Fibroblast of skin of scalp (primary cell): ENCODE data around the gene DGLUCY.
A peak's percentile ranks its signal among the peaks of the same experiment; 100 is the strongest.
"Not testable (repeated sequence)": the region's sequence is repeated elsewhere in the genome, so short reads cannot be mapped to it uniquely, and the experiment has no call there.

Experiments
- DNase-seq: peaks from one replicate; pipeline ENCODE4 v3.0.0-alpha.2; 2013

DGLUCY gene

GRCh38 chr14:91169951-91170350 lies 56.1 kb downstream of the DGLUCY start:
- no peak for DNase-seq

GRCh38 chr14:91170504-91171121 lies 56.7 kb downstream of the DGLUCY start:
- no peak for DNase-seq

DNA sequence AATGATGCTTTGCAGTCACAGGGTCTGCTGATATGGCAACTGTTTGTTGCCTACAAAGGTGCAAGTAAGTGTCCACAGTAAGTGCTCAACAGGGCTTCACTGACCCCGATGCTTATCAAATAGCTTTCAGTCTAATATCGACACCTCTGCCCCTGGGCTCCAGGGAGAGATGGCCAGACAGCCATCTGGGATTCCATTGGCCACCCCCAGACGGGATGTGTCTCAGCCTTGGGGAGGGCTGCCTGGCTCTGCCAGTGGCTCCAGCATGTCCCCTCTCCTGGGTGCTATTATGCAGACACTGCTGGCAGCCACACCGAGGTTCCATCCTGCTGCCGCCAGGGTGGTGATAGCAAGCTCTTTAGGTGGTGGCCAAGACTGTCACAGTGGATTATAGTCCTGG lies 57.4 kb downstream of the DGLUCY start:
- DNase-seq: no peak

GRCh38 chr14:91173221-91173670 lies 59.4 kb downstream of the DGLUCY start:
- peak; percentile 76 for DNase-seq

DNA sequence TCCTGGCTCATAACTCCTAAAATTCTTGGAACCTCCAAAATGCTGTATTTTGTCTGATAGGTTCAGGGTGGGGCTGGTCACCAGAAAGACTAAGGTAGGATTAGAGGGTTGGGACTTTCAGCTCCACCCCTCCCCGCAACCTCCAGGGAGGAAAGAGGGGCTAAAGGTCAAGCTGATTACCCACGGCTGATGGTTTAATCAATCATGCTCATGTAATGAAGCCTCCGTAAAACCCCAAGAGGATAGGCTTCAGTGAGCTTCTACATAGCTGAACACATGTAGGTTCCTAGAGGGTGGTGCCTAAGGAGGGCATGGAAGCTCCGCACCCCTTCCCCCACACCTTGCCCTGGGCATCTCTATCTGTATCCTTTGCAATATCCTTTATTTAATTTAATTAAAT lies 60.0 kb downstream of the DGLUCY start:
- DNase-seq: no peak

DNA sequence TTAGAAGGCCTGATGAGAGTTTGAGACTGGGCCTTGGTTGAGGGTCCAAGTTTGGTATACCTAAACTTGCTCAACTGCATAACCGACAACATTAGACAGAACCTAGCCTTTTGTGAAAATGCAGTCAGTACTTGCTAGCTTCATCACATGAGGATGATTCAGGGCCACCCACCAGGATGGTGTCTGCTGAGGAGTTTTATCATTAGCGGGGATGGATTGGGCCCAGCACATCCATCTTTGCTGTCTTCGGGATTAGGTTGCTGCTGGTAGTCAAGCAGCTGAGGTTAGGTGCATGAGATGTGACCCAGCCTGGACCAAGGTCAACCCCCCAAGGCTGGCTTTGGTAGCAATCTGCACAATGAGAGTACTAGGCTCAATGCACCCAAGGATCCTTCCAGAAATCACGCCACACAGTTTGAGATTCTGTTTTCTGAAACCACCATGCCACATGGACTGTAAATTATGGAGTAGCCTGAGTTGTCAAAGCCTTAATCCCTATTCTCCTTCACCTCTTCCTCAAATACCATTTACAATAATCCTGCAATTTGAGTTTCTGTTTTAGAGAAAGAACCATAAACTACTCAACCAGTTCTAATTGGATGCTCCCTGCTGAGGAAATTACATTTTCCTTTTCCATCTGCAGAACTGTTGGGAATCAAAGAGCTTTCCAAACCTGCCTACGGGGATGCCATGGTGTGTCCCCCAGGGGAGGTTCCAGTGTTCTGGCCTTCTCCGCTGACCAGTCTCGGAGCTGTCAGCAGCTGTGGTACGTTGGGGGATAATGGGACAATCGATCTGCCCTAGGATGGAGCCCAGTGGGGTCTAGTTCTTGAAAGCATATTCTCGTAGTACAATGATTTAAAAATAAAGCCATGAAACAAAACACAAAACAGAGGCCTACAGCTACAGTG lies 61.7 kb downstream of the DGLUCY start:
- DNase-seq: no peak

- peak; percentile 60 for DNase-seq
Observed at GRCh38 chr14:91177073-91178034, 63.5 kb downstream of the DGLUCY start.

- no peak for DNase-seq
Observed at GRCh38 chr14:91180611-91181010, 66.7 kb downstream of the DGLUCY start.

GRCh38 chr14:91182753-91183152 lies 68.9 kb downstream of the DGLUCY start:
- not testable (repeated sequence) for DNase-seq

GRCh38 chr14:91184559-91184958 lies 70.7 kb downstream of the DGLUCY start:
- DNase-seq: no peak

DNA sequence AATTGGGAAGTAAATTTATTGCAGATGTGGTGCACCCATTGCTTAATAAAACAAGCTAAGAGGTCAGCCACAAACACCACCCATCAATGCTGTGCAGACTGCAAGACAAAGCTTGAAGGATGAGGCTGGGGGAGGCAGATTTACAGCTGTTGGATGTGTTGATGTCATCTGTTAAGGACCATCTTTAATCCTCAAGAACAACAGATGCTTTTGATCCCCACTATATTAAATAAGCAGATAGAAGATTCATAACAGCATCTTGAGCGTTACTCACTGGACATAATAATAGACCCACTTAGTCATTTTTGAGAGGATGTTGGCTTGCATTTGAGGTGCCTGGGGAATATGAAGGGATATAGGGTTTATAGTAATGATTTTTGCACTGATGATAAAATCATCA lies 71.8 kb downstream of the DGLUCY start:
- DNase-seq: peak; percentile 4

DNA sequence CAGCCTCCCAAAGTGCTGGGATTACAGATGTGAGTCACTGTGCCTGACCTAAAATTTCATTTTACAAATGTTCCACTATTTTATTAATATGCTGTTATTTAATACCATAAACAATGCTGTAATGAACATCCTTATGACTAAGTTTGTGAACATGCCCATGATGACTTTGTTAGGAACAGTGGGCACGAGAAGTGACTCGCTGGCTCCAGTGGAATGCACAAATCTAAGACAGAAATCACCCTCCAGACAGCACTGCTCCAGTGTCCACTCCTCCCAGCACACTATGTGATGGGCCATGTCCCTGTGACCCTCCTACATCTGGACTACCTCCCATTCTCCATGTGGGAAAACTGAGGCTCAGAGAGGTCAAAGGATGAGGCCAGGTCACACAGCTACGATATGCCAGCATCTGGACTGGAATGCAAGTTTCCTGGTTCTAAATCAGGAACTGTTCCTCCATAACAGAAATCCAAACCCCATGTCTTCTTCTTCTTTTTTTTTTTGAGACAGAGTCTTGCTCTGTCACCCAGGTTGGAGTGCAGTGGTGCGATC lies 72.7 kb downstream of the DGLUCY start:
- peak; percentile 33 for DNase-seq

GRCh38 chr14:91187271-91187670 lies 73.4 kb downstream of the DGLUCY start:
- no peak for DNase-seq

DNA sequence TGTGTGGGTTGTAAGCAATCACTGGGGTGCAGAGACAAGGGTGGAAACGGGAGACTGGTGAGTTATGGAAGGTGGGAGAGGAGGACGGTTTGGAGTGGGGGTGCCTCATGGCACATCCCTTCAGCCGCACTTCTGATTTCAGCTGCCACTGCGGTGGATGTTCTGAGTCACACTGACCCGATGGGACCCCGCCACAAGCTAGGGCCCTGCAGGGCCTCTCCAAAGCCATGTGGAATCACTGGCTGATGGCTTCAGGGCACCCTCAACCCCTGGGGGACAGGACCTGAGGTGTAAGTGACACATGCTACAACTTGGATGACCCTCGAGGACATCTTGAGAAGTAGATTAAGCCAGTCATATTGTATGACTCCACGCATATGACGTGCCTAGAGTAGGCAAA lies 77.0 kb downstream of the DGLUCY start:
- no peak for DNase-seq

DNA sequence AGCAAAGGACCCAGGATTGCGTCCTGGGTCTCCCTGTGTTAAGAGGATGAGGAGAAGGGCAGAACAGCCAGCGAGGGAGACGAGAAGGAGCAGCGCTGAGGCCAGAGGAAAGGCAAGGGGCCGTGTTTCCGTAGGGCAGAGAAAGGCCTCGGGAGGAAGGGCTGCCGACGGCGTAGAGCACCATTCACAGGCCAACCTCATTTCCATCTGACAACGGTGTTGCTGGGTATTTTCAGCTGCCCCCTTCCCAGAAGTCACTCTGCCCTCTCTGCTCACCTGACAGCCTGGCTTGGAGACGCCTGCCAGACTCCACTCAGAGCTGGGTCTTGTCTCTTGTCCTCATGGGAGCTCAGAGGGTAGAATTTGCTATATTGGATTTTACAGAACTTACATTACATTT lies 79.2 kb downstream of the DGLUCY start:
- no peak for DNase-seq

GRCh38 chr14:91195881-91196280 lies 82.0 kb downstream of the DGLUCY start:
- no peak for DNase-seq

GRCh38 chr14:91197631-91198030 lies 83.8 kb downstream of the DGLUCY start:
- DNase-seq: no peak

GRCh38 chr14:91200802-91201201 lies 86.9 kb downstream of the DGLUCY start:
- not testable (repeated sequence) for DNase-seq

GRCh38 chr14:91202234-91202974 lies 88.5 kb downstream of the DGLUCY start:
- peak; percentile 18 for DNase-seq

DNA sequence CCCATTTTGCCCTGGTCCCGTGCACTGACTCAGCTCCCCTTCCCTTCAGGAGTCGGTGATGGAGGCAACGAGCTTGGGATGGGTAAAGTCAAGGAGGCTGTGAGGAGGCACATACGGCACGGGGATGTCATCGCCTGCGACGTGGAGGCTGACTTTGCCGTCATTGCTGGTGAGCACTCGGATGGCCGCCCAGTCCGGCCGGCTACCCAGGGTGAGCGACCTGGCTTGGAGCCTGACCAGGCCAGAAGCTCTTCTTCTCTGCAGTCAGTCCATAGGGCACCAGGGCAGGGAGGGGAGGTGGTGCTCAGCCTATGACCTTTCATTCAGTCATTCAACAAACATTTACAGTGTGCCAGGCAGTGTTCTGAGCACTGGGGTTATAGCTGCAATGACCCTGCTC lies 90.8 kb downstream of the DGLUCY start:
- DNase-seq: no peak

GRCh38 chr14:91205459-91205858 lies 91.6 kb downstream of the DGLUCY start:
- DNase-seq: peak; percentile 2

- DNase-seq: no peak
Observed at GRCh38 chr14:91207008-91207407, 93.1 kb downstream of the DGLUCY start.
